PC-9 (cell line): ENCODE measurements around the gene DPP10. TPM values are rescaled to one million over a fixed set of nuclear protein-coding genes. Genes with fewer than 3 reads are reported as not detected.

Experiments
- BruUV-seq: library from RNA; stranded (reverse); fragments of 400-500 nt; replicated peaks from 2 replicates; lab custom pipeline; 2021; lab: Mats Ljungman, UMichigan
- CTCF ChIA-PET: fragments of 300-600 bp; sonication (Branson Sonifier 250); formaldehyde crosslinking; loops from one replicate; lab custom pipeline; 2022; ENCODE audit warnings: antibody characterized with exemption; lab: Charles Lee
- POLR2A ChIA-PET: fragments of 300-600 bp; sonication (Branson Sonifier 250); formaldehyde crosslinking; loops from one replicate; lab custom pipeline; 2022; ENCODE audit warnings: antibody characterized with exemption; ENCODE audit not compliant: unreplicated experiment; lab: Charles Lee
- DNase-seq, 2 experiments: peaks; one replicate each; pipeline versions ENCODE4 v3.0.0 to v3.0.0-alpha.2; 2015 to 2022; ENCODE audit warnings: mixed read lengths in 1 of 2
- H2AFZ ChIP-seq: fragments of 200-600 bp; sonication (generic); 2 replicates; pipeline ENCODE4 v1.8.1; 2017; ENCODE audit warnings: antibody characterized with exemption
- H3F3A ChIP-seq: fragments of 200-600 bp; sonication (generic); 2 replicates; pipeline ENCODE4 v1.8.1; 2017; ENCODE audit warnings: antibody characterized with exemption, mild to moderate bottlenecking, low read depth; ENCODE audit not compliant: insufficient read depth
- H3K27ac ChIP-seq: fragments of 200-600 bp; sonication (generic); 2 replicates; pipeline ENCODE4 v1.6.1; 2016; ENCODE audit warnings: mixed run types
- H3K27me3 ChIP-seq: fragments of 200-600 bp; sonication (generic); 2 replicates; pipeline ENCODE4 v1.6.1; 2016; ENCODE audit warnings: low read depth, mixed run types; ENCODE audit not compliant: insufficient read depth
- H3K36me3 ChIP-seq: fragments of 200-600 bp; sonication (generic); 2 replicates; pipeline ENCODE4 v1.6.1; 2016; ENCODE audit warnings: low read depth, mixed run types
- H3K4me1 ChIP-seq: fragments of 200-600 bp; sonication (generic); replicated peaks from 2 replicates; pipeline ENCODE4 v1.6.1; 2016; ENCODE audit warnings: mixed run types; ENCODE audit not compliant: insufficient read depth
- H3K4me2 ChIP-seq: fragments of 200-600 bp; sonication (generic); 2 replicates; pipeline ENCODE4 v1.6.1; 2017; ENCODE audit warnings: mixed run types
- H3K4me3 ChIP-seq: fragments of 200-600 bp; sonication (generic); 2 replicates; pipeline ENCODE4 v1.6.1; 2016; ENCODE audit warnings: mixed run types
- H3K79me2 ChIP-seq: fragments of 200-600 bp; sonication (generic); 2 replicates; pipeline ENCODE4 v1.6.1; 2017; ENCODE audit warnings: low read depth, mixed run types
- H3K9me2 ChIP-seq: fragments of 200-600 bp; sonication (generic); 2 replicates; pipeline ENCODE4 v1.8.1; 2017; ENCODE audit warnings: mild to moderate bottlenecking; ENCODE audit not compliant: insufficient read depth
- H3K9me3 ChIP-seq: fragments of 200-600 bp; sonication (generic); 2 replicates; pipeline ENCODE4 v1.8.1; 2016; ENCODE audit warnings: low read depth; ENCODE audit not compliant: insufficient read depth
- H4K20me1 ChIP-seq: fragments of 200-600 bp; sonication (generic); 2 replicates; pipeline ENCODE4 v1.8.1; 2017; ENCODE audit not compliant: insufficient read depth
- EZH2 ChIP-seq: fragments of 200-600 bp; sonication (generic); IDR thresholded peaks from 2 replicates; pipeline ENCODE4 v1.8.0; 2017; ENCODE audit warnings: antibody characterized with exemption, low read depth
- intact Hi-C: fragments of 100-400 bp; cut with micrococcal nuclease; formaldehyde crosslinking; loops from one replicate; pipeline ENCODE4 v1.10.0; 2022; ENCODE audit not compliant: unreplicated experiment
- total RNA-seq: library from RNA; stranded (reverse); gene quantifications from 2 replicates; pipeline ENCODE4 v1.2.3, GENCODE V29; 2021
- TF ChIP-seq, protein P1 (sequence below): fragments of 200-600 bp; sonication (generic); conservative IDR thresholded peaks from 2 replicates; pipeline ENCODE4 v1.6.1; 2017; ENCODE audit warnings: mixed run types, antibody characterized with exemption, mild to moderate bottlenecking, moderate library complexity

Gene DPP10
- total RNA-seq, 1 experiment from 2014 or later = not detected

DNA sequence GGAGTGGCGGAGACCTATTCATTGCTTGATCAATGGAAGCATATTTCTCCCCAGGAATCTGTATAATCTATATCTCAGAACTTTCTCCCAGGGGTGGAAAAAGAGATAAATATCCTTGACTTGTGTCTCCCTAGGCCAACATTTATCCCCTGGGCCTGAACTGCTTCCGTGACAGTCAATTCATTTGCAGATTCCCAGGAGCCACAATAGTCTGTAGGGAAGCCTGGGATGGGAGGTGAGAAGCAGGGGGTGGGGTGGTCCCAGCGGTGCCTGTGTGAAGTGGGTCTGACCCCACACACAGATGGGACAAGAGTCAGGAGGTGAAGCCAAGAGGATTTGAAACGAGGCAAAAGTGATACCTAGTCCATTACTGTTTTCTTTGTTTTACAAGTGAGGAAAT, 166.8 kb downstream of the DPP10 start:
- Histone ChIP-seq H3K27ac (no peak overlapping the region), H4K20me1 (no peaks in the 10 kb centered on the region), H3K79me2 (no peaks in the 10 kb centered on the region), H3F3A (no peaks in the 10 kb centered on the region), H3K4me1 (no peaks in the 10 kb centered on the region), H3K36me3 (no peaks in the 10 kb centered on the region), H3K27me3 (no peaks in the 10 kb centered on the region), H3K4me2 (no peak overlapping the region), H3K9me2 (no peaks in the 10 kb centered on the region), H2AFZ (no peak overlapping the region), H3K4me3 (no peak overlapping the region), H3K9me3 (no peaks in the 10 kb centered on the region)
- no peak for TF ChIP-seq EZH2
- TF ChIP-seq, protein P1, sequence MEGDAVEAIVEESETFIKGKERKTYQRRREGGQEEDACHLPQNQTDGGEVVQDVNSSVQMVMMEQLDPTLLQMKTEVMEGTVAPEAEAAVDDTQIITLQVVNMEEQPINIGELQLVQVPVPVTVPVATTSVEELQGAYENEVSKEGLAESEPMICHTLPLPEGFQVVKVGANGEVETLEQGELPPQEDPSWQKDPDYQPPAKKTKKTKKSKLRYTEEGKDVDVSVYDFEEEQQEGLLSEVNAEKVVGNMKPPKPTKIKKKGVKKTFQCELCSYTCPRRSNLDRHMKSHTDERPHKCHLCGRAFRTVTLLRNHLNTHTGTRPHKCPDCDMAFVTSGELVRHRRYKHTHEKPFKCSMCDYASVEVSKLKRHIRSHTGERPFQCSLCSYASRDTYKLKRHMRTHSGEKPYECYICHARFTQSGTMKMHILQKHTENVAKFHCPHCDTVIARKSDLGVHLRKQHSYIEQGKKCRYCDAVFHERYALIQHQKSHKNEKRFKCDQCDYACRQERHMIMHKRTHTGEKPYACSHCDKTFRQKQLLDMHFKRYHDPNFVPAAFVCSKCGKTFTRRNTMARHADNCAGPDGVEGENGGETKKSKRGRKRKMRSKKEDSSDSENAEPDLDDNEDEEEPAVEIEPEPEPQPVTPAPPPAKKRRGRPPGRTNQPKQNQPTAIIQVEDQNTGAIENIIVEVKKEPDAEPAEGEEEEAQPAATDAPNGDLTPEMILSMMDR = no peak
- no peak for DNase-seq
- intact Hi-C loops = no loop called here
- ChIA-PET CTCF (no interaction called here), POLR2A (no interaction called here)
- BruUV-seq = no TSS peak

- DNase-seq = no peak
- intact Hi-C loops = no loop called here
- H4K20me1 ChIP-seq = no peaks in the 10 kb centered on the region
- no peak overlapping the region for H2AFZ ChIP-seq
- POLR2A ChIA-PET = no interaction called here
- TF ChIP-seq, protein P1 = no peak
- no peak for TF ChIP-seq EZH2
- H3K27ac ChIP-seq = no peak overlapping the region
- H3K4me1 ChIP-seq = no peaks in the 10 kb centered on the region
- no peaks in the 10 kb centered on the region for H3K27me3 ChIP-seq
- no peak overlapping the region for H3K4me3 ChIP-seq
- H3K4me2 ChIP-seq = no peak overlapping the region
- H3F3A ChIP-seq = no peaks in the 10 kb centered on the region
- CTCF ChIA-PET = no interaction called here
- no peaks in the 10 kb centered on the region for H3K79me2 ChIP-seq
- no peaks in the 10 kb centered on the region for H3K9me2 ChIP-seq
- no peaks in the 10 kb centered on the region for H3K9me3 ChIP-seq
- BruUV-seq = no TSS peak
- H3K36me3 ChIP-seq = no peaks in the 10 kb centered on the region
These were observed 167.4 kb downstream of the DPP10 start for GRCh38 chr2:114609801-114610200.

DNA sequence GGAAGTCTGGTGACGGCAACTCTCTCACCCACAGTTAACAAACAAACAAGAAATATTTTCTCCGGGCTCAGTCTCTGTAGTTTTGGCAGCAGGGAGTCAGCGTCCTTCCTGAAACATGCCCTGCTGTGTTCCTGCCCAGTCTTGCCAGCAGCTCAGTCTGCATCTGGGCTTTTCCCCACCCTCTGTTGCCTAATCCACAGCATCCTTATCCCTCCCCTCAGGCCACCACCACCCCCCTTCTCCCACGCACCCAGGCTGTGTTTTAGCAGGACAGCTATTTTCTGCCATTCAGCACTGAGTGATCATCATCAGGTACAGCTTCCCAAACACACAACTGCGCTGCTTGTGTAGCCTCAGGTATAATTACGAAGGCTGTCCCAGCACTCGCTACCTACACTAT, 168.2 kb downstream of the DPP10 start:
- DNase-seq = no peak
- H3K9me2 ChIP-seq = no peaks in the 10 kb centered on the region
- H2AFZ ChIP-seq = no peak overlapping the region
- TF ChIP-seq EZH2 = no peak
- TF ChIP-seq, protein P1 = no peak
- no peaks in the 10 kb centered on the region for H3F3A ChIP-seq
- no peaks in the 10 kb centered on the region for H3K79me2 ChIP-seq
- ChIA-PET POLR2A (no interaction called here), CTCF (no interaction called here)
- no peak overlapping the region for H3K4me2 ChIP-seq
- no peaks in the 10 kb centered on the region for H3K4me1 ChIP-seq
- H3K4me3 ChIP-seq = no peak overlapping the region
- no peaks in the 10 kb centered on the region for H3K36me3 ChIP-seq
- no peak overlapping the region for H3K27ac ChIP-seq
- intact Hi-C loops = no loop called here
- H3K27me3 ChIP-seq = no peaks in the 10 kb centered on the region
- no peaks in the 10 kb centered on the region for H3K9me3 ChIP-seq
- no peaks in the 10 kb centered on the region for H4K20me1 ChIP-seq
- BruUV-seq = no TSS peak
